ENCODE measurements around the gene OR10V1.

GRCh38 chr11:59705294-59705693 lies 8.4 kb downstream of the OR10V1 start:
- TF ChIP-seq CEBPB (IDR thresholded peaks at IDR 0.05; ENCODE audit: low read depth, low read length) (no peak), CTCF (conservative IDR thresholded peaks at IDR 0.05; ENCODE audit: low read depth, low read length) (no peak), MAFK (IDR thresholded peaks at IDR 0.05; ENCODE audit: low read depth, low read length) (no peak), POLR2A (IDR thresholded peaks at IDR 0.05; ENCODE audit: low read depth, low read length) (no peak), RAD21 (IDR thresholded peaks at IDR 0.05; ENCODE audit: low read length) (no peak), MAZ (IDR thresholded peaks at IDR 0.05; ENCODE audit: borderline replicate concordance, low read depth, low read length) (no peak)
- TF ChIP-seq, protein P1, sequence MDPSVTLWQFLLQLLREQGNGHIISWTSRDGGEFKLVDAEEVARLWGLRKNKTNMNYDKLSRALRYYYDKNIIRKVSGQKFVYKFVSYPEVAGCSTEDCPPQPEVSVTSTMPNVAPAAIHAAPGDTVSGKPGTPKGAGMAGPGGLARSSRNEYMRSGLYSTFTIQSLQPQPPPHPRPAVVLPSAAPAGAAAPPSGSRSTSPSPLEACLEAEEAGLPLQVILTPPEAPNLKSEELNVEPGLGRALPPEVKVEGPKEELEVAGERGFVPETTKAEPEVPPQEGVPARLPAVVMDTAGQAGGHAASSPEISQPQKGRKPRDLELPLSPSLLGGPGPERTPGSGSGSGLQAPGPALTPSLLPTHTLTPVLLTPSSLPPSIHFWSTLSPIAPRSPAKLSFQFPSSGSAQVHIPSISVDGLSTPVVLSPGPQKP (IDR thresholded peaks at IDR 0.05; ENCODE audit: borderline replicate concordance, low read depth, low read length), result no peak
